Measurements from ENCODE around the gene CEP131.
"Not testable (repeated sequence)": the region's sequence is repeated elsewhere in the genome, so short reads cannot be mapped to it uniquely, and the experiment has no call there.

The CEP131 gene

DNA sequence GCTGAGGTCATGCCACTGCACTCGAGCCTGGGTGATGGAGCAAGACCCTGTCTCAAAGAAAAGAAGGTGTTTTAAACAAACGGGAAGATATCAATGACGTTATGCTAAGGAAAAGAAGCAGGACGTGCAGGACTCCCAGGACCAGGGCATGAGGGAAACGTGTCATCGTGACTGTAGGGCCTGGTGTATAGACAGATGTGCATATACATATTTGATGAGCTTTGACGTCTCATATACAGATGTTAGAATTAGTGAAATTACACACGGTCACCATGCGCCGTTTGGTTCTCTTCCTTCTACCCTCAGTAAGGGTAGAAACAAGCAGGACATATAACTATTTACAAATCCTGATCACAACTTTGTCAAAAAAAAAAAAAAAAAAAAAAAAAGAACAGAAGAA, 75.1 kb downstream of the CEP131 start:
- no peak overlapping the region for H3K4me2 ChIP-seq (ENCODE audit: low read depth, low read length, poor library complexity, severe bottlenecking)
- no peaks in the 10 kb centered on the region for H3K9me2 ChIP-seq (replicated peaks; ENCODE audit: insufficient read depth, low read length)
- no peak overlapping the region for H3K9ac ChIP-seq (ENCODE audit: low read length)
- H3K4me3 ChIP-seq (ENCODE audit: insufficient read depth, low read length, poor library complexity, severe bottlenecking): no peak overlapping the region
- no peak overlapping the region for H3K27ac ChIP-seq (ENCODE audit: low read depth, low read length)
- no peak overlapping the region for H2AFZ ChIP-seq (ENCODE audit: low read depth, low read length, severe bottlenecking)
- H3K27me3 ChIP-seq (ENCODE audit: low read length): no peaks in the 10 kb centered on the region
- H3F3A ChIP-seq (ENCODE audit: insufficient read depth): no peaks in the 10 kb centered on the region
- H3K36me3 ChIP-seq (ENCODE audit: low read length): no peaks in the 10 kb centered on the region
- no peaks in the 10 kb centered on the region for H3K79me2 ChIP-seq (ENCODE audit: insufficient read depth, low read length)
- no peaks in the 10 kb centered on the region for H3K9me3 ChIP-seq (ENCODE audit: insufficient read depth, low read length)
- TF ChIP-seq EZH2phosphoT487 (conservative IDR thresholded peaks at IDR 0.05; ENCODE audit: low read length): no peak
- TF ChIP-seq, protein P1, sequence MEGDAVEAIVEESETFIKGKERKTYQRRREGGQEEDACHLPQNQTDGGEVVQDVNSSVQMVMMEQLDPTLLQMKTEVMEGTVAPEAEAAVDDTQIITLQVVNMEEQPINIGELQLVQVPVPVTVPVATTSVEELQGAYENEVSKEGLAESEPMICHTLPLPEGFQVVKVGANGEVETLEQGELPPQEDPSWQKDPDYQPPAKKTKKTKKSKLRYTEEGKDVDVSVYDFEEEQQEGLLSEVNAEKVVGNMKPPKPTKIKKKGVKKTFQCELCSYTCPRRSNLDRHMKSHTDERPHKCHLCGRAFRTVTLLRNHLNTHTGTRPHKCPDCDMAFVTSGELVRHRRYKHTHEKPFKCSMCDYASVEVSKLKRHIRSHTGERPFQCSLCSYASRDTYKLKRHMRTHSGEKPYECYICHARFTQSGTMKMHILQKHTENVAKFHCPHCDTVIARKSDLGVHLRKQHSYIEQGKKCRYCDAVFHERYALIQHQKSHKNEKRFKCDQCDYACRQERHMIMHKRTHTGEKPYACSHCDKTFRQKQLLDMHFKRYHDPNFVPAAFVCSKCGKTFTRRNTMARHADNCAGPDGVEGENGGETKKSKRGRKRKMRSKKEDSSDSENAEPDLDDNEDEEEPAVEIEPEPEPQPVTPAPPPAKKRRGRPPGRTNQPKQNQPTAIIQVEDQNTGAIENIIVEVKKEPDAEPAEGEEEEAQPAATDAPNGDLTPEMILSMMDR (IDR thresholded peaks at IDR 0.05; ENCODE audit: insufficient read depth, low read length, poor library complexity, severe bottlenecking): no peak
- no peaks in the 10 kb centered on the region for H4K20me1 ChIP-seq (ENCODE audit: low read depth, low read length)

DNA sequence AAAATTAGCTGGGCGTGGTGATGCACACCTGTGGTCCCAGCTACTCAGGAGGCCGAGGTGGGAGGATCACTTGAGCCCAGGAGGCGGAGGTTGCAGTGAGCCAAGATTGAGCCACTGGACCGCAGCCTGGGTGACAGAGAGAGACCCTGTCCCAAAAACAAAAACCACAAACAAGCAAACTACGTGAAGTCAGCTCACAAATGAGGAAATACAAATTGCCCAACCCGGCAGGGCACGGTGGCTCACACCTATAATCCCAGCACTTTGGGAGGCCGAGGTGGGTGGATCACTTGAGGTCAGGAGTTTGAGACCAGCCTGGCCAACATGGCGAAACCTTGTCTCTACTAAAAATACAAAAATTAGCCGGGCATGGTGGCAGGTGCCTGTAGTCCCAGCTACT, 76.6 kb downstream of the CEP131 start:
- H3K9me2 ChIP-seq (replicated peaks; ENCODE audit: insufficient read depth, low read length): not testable (repeated sequence)

DNA sequence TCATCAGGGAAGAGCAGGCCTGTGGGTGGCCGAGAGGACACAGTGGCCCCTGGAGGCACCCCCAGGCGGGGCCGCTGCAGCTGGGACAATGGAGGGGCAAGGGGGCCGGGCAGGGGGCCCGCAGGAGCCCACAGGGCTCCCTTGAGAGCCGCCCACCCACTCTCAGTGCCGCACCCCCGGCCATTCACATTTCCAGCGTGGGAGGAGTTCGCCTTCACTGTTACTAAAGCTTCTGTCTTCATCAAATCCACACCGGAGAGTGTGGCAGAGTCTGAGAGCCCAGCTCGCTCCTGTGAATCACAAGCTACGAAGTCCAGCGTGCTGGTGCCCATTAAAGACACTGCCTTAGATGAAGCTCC, 78.4 kb downstream of the CEP131 start:
- H3K27me3 ChIP-seq (ENCODE audit: low read length): no peaks in the 10 kb centered on the region
- no peaks in the 10 kb centered on the region for H3F3A ChIP-seq (ENCODE audit: insufficient read depth)
- TF ChIP-seq, protein P1 (IDR thresholded peaks at IDR 0.05; ENCODE audit: insufficient read depth, low read length, poor library complexity, severe bottlenecking): no peak
- no peak for TF ChIP-seq EZH2phosphoT487 (conservative IDR thresholded peaks at IDR 0.05; ENCODE audit: low read length)
- no peak overlapping the region for H3K4me2 ChIP-seq (ENCODE audit: low read depth, low read length, poor library complexity, severe bottlenecking)
- no peaks in the 10 kb centered on the region for H3K79me2 ChIP-seq (ENCODE audit: insufficient read depth, low read length)
- no peaks in the 10 kb centered on the region for H4K20me1 ChIP-seq (ENCODE audit: low read depth, low read length)
- no peak overlapping the region for H3K27ac ChIP-seq (ENCODE audit: low read depth, low read length)
- H3K9me3 ChIP-seq (ENCODE audit: insufficient read depth, low read length): no peaks in the 10 kb centered on the region
- H3K36me3 ChIP-seq (ENCODE audit: low read length): no peaks in the 10 kb centered on the region
- H3K9me2 ChIP-seq (replicated peaks; ENCODE audit: insufficient read depth, low read length): no peaks in the 10 kb centered on the region
- H3K4me3 ChIP-seq (ENCODE audit: insufficient read depth, low read length, poor library complexity, severe bottlenecking): no peak overlapping the region
- H3K9ac ChIP-seq (ENCODE audit: low read length): no peak overlapping the region
- no peak overlapping the region for H2AFZ ChIP-seq (ENCODE audit: low read depth, low read length, severe bottlenecking)

More for the DNA sequence above, 76.6 kb downstream of the CEP131 start:
- not testable (repeated sequence) for H2AFZ ChIP-seq (ENCODE audit: low read depth, low read length, severe bottlenecking); H3K4me3 ChIP-seq (ENCODE audit: insufficient read depth, low read length, poor library complexity, severe bottlenecking); H3K4me2 ChIP-seq (ENCODE audit: low read depth, low read length, poor library complexity, severe bottlenecking); H3K9ac ChIP-seq (ENCODE audit: low read length); H3K27me3 ChIP-seq (ENCODE audit: low read length); H3K36me3 ChIP-seq (ENCODE audit: low read length); H3F3A ChIP-seq (ENCODE audit: insufficient read depth); H3K9me3 ChIP-seq (ENCODE audit: insufficient read depth, low read length); H3K27ac ChIP-seq (ENCODE audit: low read depth, low read length); H4K20me1 ChIP-seq (ENCODE audit: low read depth, low read length); H3K79me2 ChIP-seq (ENCODE audit: insufficient read depth, low read length)

DNA sequence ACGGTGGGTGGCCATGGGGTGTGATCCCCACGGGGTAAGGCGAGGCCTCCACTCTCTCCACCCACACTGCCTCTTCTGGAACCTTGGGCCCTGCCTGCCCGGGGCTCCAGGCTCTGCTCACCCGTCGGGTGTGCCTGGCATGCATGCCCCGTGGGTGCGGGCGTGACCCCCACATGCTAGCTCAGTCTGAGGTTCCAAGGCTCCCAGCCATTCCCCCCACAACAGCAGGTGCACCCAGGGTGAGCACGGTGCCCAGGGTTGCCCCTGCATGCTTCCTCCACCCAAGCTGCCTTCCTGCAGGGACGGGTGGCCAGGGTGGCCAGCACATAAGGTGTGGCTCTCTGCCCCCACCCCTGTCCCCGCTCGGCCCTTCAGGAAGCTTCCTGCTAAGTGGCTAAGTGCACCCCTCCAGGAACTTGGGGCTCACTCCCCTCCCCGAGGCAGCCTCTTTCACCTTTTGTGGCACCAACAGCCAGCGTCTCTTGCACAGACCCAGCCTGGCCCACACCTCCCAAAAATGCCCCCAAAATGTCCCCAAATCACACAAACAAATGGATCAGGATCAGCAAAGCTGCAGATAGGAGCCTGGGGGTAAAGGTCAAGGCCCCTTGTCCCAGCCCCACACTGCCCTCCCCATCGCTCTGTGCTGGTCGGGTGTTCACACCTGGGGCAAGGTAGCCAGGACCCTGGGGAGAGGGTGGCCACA, 78.9 kb downstream of the CEP131 start:
- H3K4me3 ChIP-seq (ENCODE audit: insufficient read depth, low read length, poor library complexity, severe bottlenecking): no peak overlapping the region
- H3K36me3 ChIP-seq (ENCODE audit: low read length): no peaks in the 10 kb centered on the region
- H3K9me2 ChIP-seq (replicated peaks; ENCODE audit: insufficient read depth, low read length): no peaks in the 10 kb centered on the region
- H3K9ac ChIP-seq (ENCODE audit: low read length): no peak overlapping the region
- H3K27me3 ChIP-seq (ENCODE audit: low read length): no peaks in the 10 kb centered on the region
- H3K4me2 ChIP-seq (ENCODE audit: low read depth, low read length, poor library complexity, severe bottlenecking): no peak overlapping the region
- no peaks in the 10 kb centered on the region for H3F3A ChIP-seq (ENCODE audit: insufficient read depth)
- H3K9me3 ChIP-seq (ENCODE audit: insufficient read depth, low read length): no peaks in the 10 kb centered on the region
- no peaks in the 10 kb centered on the region for H3K79me2 ChIP-seq (ENCODE audit: insufficient read depth, low read length)
- H4K20me1 ChIP-seq (ENCODE audit: low read depth, low read length): no peaks in the 10 kb centered on the region
- H3K27ac ChIP-seq (ENCODE audit: low read depth, low read length): no peak overlapping the region
- TF ChIP-seq EZH2phosphoT487 (conservative IDR thresholded peaks at IDR 0.05; ENCODE audit: low read length): no peak
- TF ChIP-seq, protein P1 (IDR thresholded peaks at IDR 0.05; ENCODE audit: insufficient read depth, low read length, poor library complexity, severe bottlenecking): no peak
- no peak overlapping the region for H2AFZ ChIP-seq (ENCODE audit: low read depth, low read length, severe bottlenecking)

All from SU-DHL-6 (cell line).